ENCODE data around the gene HMOX1. TPM values are rescaled to one million over a fixed set of nuclear protein-coding genes. Genes with fewer than 3 reads are reported as not detected.

The HMOX1 gene
- total and polyA plus RNA-seq, 8 donors = 2.2 to 106 (median 11.4) TPM; not detected in 1

DNA sequence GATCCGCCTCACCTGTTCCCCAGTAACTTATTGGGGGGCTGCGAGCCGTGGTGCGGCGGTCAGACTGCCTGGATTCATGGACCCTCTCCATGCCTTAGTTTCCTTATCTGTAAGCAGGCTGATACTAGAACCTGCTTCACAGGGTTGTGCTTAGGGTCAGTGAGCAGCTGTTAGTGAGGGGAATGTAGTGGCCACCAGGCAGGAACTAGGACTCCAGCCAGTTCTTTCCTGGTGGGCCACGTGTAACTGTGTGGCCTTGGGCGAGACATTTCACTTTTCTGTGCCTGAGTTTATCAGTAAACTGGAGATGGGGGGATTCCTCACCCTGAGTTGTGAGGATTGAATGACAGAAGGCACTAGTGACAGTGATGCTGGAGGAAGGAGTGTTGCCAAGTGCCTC lies 43.9 kb downstream of the HMOX1 start:
- intact Hi-C loops (cut with DNase I; ENCODE audit: low total_unique reads) = no loop called here
- H3K27ac ChIP-seq = no peak overlapping the region
- no peaks in the 10 kb centered on the region for H3K4me1 ChIP-seq
- peaks cover 27 to 74% (median 64%) of the 10 kb centered on the region in 4 donors for H3K36me3 ChIP-seq
- no peaks in the 10 kb centered on the region for H3K27me3 ChIP-seq
- no peak for DNase-seq
- WGBS, 5 donors = 83 to 92% (median 88%) methylated on average over 7 of the region's 7 CpGs
- TF ChIP-seq, protein P1, sequence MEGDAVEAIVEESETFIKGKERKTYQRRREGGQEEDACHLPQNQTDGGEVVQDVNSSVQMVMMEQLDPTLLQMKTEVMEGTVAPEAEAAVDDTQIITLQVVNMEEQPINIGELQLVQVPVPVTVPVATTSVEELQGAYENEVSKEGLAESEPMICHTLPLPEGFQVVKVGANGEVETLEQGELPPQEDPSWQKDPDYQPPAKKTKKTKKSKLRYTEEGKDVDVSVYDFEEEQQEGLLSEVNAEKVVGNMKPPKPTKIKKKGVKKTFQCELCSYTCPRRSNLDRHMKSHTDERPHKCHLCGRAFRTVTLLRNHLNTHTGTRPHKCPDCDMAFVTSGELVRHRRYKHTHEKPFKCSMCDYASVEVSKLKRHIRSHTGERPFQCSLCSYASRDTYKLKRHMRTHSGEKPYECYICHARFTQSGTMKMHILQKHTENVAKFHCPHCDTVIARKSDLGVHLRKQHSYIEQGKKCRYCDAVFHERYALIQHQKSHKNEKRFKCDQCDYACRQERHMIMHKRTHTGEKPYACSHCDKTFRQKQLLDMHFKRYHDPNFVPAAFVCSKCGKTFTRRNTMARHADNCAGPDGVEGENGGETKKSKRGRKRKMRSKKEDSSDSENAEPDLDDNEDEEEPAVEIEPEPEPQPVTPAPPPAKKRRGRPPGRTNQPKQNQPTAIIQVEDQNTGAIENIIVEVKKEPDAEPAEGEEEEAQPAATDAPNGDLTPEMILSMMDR (IDR thresholded peaks at IDR 0.05) = no peak
- no peak for TF ChIP-seq POLR2AphosphoS5 (IDR thresholded peaks at IDR 0.05)
- no peaks in the 10 kb centered on the region for H3K9me3 ChIP-seq
- H3K4me3 ChIP-seq = no peak overlapping the region

DNA sequence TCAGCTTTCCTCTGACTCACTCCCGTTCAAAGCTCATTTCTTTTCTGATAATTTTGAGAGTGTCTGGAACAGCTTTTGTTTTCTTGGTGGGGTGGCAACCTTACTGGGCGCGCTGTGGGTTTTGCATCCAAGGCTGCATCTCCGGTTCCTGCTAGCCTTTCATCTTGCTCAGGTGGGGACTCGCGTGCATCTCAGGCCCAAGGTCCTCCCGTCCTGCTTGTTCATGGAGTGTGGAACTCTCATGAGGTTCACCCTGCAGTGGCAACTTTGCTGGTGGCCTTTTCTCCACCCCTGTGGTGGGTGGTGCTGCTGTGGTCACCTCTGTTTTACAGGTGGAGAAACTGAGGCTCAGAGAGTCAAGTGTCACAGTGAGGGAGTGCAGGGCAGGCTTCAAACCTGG lies 44.6 kb downstream of the HMOX1 start:
- H3K36me3 ChIP-seq = peaks cover 25 to 66% (median 56%) of the 10 kb centered on the region in 4 donors
- H3K4me1 ChIP-seq = peaks cover 0 to under 1% (median under 1%) of the 10 kb centered on the region in 4 donors
- H3K9me3 ChIP-seq = no peaks in the 10 kb centered on the region
- H3K4me3 ChIP-seq = no peak overlapping the region
- intact Hi-C loops (cut with DNase I; ENCODE audit: low total_unique reads) = no loop called here
- H3K27ac ChIP-seq = no peak overlapping the region
- WGBS, 5 donors = 82 to 90% (median 86%) methylated on average over 4 to 7 of the region's 7 CpGs
- no peaks in the 10 kb centered on the region for H3K27me3 ChIP-seq
- TF ChIP-seq EP300 (IDR thresholded peaks at IDR 0.05) = no peak
- TF ChIP-seq POLR2AphosphoS5 (IDR thresholded peaks at IDR 0.05) = no peak
- TF ChIP-seq POLR2A (IDR thresholded peaks at IDR 0.05) = no peak
- TF ChIP-seq, protein P1 (IDR thresholded peaks at IDR 0.05) = no peak
- no peak for DNase-seq

DNA sequence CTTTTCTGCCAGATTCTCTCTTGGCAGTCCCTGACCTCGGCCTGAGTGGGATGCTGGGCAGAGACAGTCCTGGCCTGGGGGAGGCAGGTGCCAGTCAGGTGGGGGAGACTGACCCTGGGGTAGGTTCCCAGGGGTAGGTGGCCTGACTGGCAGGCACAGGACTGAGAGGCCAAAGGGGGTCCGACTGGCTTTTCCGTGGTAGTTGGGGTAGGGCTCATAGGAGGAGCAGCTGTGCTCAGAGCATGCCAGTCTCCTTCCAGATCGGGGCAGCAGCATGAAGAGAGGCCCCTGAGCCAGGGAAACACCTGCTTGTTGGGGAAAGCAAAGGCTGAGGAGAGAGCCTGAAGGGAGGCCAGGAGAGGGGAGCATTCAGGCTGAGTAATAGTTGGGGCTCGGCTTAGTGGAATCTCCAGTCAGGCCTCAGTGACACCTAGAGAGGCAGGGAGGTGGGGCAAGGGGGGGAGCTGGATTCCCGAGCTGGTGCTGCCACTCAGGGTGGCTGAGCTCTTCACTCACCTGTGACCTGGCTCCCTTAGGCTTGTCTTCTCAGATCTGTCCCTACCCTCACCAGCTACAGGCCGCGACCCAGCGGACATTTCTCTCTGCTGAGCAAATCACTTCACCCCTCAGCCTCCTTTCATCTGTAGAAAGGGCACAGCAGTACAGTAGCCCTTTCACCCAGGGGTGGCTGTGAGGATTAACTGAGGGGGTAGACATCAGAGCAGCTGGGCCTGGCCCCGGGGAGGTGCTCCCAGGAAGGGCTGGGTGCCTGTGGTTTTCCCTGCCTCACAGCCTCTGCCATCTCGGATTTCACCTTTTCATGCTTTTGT lies 45.3 kb downstream of the HMOX1 start:
- intact Hi-C loops (cut with DNase I; ENCODE audit: low total_unique reads) = no loop called here

DNA sequence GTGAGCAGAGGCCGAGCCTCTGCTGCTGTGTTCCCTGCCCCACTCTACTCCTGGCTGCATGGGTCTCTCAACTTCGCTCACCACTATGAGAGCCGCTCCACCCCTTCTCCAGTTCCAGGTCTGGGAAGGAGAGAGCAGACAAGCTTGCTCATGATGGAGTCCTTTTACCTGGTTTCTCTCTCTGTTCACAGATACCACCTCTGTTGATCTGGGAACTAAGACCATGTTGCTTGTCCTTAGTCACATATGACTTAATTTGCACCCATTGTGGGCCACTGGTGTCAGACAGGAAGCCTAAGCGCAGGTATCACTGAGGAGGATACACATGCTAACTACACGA lies 45.9 kb downstream of the HMOX1 start:
- no peak overlapping the region for H3K27ac ChIP-seq
- H3K27me3 ChIP-seq = no peaks in the 10 kb centered on the region
- H3K4me1 ChIP-seq = peaks cover 0 to 13% (median 7%) of the 10 kb centered on the region in 4 donors
- peaks cover 19 to 54% (median 44%) of the 10 kb centered on the region in 4 donors for H3K36me3 ChIP-seq
- no peaks in the 10 kb centered on the region for H3K9me3 ChIP-seq
- TF ChIP-seq, protein P1 (IDR thresholded peaks at IDR 0.05) = no peak
- TF ChIP-seq EP300 (IDR thresholded peaks at IDR 0.05) = no peak
- no peak for TF ChIP-seq POLR2A (IDR thresholded peaks at IDR 0.05)
- no peak for TF ChIP-seq POLR2AphosphoS5 (IDR thresholded peaks at IDR 0.05)
- intact Hi-C loops (cut with DNase I; ENCODE audit: low total_unique reads) = no loop called here
- WGBS, 5 donors = 78 to 84% (median 81%) methylated on average over 5 of the region's 5 CpGs
- no peak overlapping the region for H3K4me3 ChIP-seq
- no peak for DNase-seq

More for the DNA sequence above, 45.3 kb downstream of the HMOX1 start:
- 78 to 86% (median 81%) methylated on average over 10 to 11 of the region's 11 CpGs for WGBS, 5 donors
- TF ChIP-seq POLR2A (IDR thresholded peaks at IDR 0.05) (no peak), POLR2AphosphoS5 (IDR thresholded peaks at IDR 0.05) (no peak), EP300 (IDR thresholded peaks at IDR 0.05) (no peak)
- TF ChIP-seq, protein P1 (IDR thresholded peaks at IDR 0.05) = no peak
- Histone ChIP-seq H3K4me1 (peaks cover 0 to 7% (median 5%) of the 10 kb centered on the region in 4 donors), H3K36me3 (peaks cover 25 to 59% (median 50%) of the 10 kb centered on the region in 4 donors), H3K27me3 (no peaks in the 10 kb centered on the region), H3K4me3 (no peak overlapping the region), H3K9me3 (no peaks in the 10 kb centered on the region), H3K27ac (no peak overlapping the region)
- no peak for DNase-seq
